Measurements from ENCODE around the gene IL17D. TPM values are rescaled to one million over a fixed set of nuclear protein-coding genes. Genes with fewer than 3 reads are reported as not detected.

IL17D gene
- total RNA-seq, 1 donor from 2014 or later = 5.4 TPM

- Mint-ChIP-seq H3K27me3 (ENCODE audit: low read depth) (peaks cover 3% of the 10 kb centered on the region), H3K27ac (no peak overlapping the region), H3K4me1 (peaks cover 9% of the 10 kb centered on the region)
Measured at GRCh38 chr13:20714563-20715329, 11.2 kb downstream of the IL17D start.

GRCh38 chr13:20715330-20715712 is 11.8 kb downstream of the IL17D start:
- no peak for TF ChIP-seq CTCF (IDR thresholded peaks at IDR 0.05; ENCODE audit: unreplicated experiment)
- peaks cover 3% of the 10 kb centered on the region for H3K27me3 Mint-ChIP-seq (ENCODE audit: low read depth)
- no peaks in the 10 kb centered on the region for H3K36me3 Mint-ChIP-seq
- H3K4me1 Mint-ChIP-seq = peaks cover 9% of the 10 kb centered on the region
- H3K27ac Mint-ChIP-seq = no peak overlapping the region
- H3K4me3 Mint-ChIP-seq = no peak overlapping the region
- no peaks in the 10 kb centered on the region for H3K9me3 Mint-ChIP-seq
- DNase-seq (ENCODE audit: low spot score in 2 of 2, unreplicated experiment in 2 of 2) = no peak

More at GRCh38 chr13:20714563-20715329, 11.2 kb downstream of the IL17D start:
- no peak for DNase-seq (ENCODE audit: low spot score in 2 of 2, unreplicated experiment in 2 of 2)
- no peak overlapping the region for H3K4me3 Mint-ChIP-seq
- no peaks in the 10 kb centered on the region for H3K9me3 Mint-ChIP-seq
- no peak for TF ChIP-seq CTCF (IDR thresholded peaks at IDR 0.05; ENCODE audit: unreplicated experiment)
- no peaks in the 10 kb centered on the region for H3K36me3 Mint-ChIP-seq

GRCh38 chr13:20716951-20717350 is 13.5 kb downstream of the IL17D start:
- no peak for DNase-seq (ENCODE audit: low spot score in 2 of 2, unreplicated experiment in 2 of 2)
- no peak overlapping the region for H3K4me3 Mint-ChIP-seq

GRCh38 chr13:20717581-20718542 is 14.4 kb downstream of the IL17D start:
- Mint-ChIP-seq H3K36me3 (no peaks in the 10 kb centered on the region), H3K27me3 (ENCODE audit: low read depth) (peaks cover 4% of the 10 kb centered on the region), H3K27ac (no peak overlapping the region), H3K9me3 (no peaks in the 10 kb centered on the region), H3K4me1 (peaks cover 9% of the 10 kb centered on the region), H3K4me3 (no peak overlapping the region)
- no peak for DNase-seq (ENCODE audit: low spot score in 2 of 2, unreplicated experiment in 2 of 2)
- TF ChIP-seq CTCF (IDR thresholded peaks at IDR 0.05; ENCODE audit: unreplicated experiment) = no peak

More at GRCh38 chr13:20716951-20717350, 13.5 kb downstream of the IL17D start:
- peaks cover 9% of the 10 kb centered on the region for H3K4me1 Mint-ChIP-seq
- H3K27ac Mint-ChIP-seq = no peak overlapping the region
- H3K9me3 Mint-ChIP-seq = no peaks in the 10 kb centered on the region
- no peaks in the 10 kb centered on the region for H3K36me3 Mint-ChIP-seq
- no peak for TF ChIP-seq CTCF (IDR thresholded peaks at IDR 0.05; ENCODE audit: unreplicated experiment)
- H3K27me3 Mint-ChIP-seq (ENCODE audit: low read depth) = peaks cover 3% of the 10 kb centered on the region

GRCh38 chr13:20718958-20719566 is 15.6 kb downstream of the IL17D start:
- Mint-ChIP-seq H3K36me3 (no peaks in the 10 kb centered on the region), H3K9me3 (no peaks in the 10 kb centered on the region), H3K27ac (no peak overlapping the region), H3K4me3 (no peak overlapping the region), H3K27me3 (ENCODE audit: low read depth) (peaks cover 4% of the 10 kb centered on the region), H3K4me1 (peaks cover 3% of the 10 kb centered on the region)
- no peak for DNase-seq (ENCODE audit: low spot score in 2 of 2, unreplicated experiment in 2 of 2)
- no peak for TF ChIP-seq CTCF (IDR thresholded peaks at IDR 0.05; ENCODE audit: unreplicated experiment)
